HEK293 (cell line): ENCODE data around the gene PAK1.
A peak's percentile ranks its signal among the peaks of the same experiment; 100 is the strongest.
"Not testable (repeated sequence)": the region's sequence is repeated elsewhere in the genome, so short reads cannot be mapped to it uniquely, and the experiment has no call there.

ENCODE experiments used
- CTCF ChIA-PET: fragments of 350-600 bp; formaldehyde crosslinking; extraction: SDS; loops from one replicate; lab custom pipeline; 2021; ENCODE audit warnings: antibody characterized with exemption; lab: Yijun Ruan, JAX
- POLR2A ChIA-PET: fragments of 300-600 bp; formaldehyde crosslinking; extraction: SDS; loops from one replicate; lab custom pipeline; 2020; ENCODE audit warnings: antibody characterized with exemption, inconsistent platforms; lab: Yijun Ruan, JAX
- H3K27ac ChIP-seq: fragments of 200-500 bp; sonication (Bioruptor generic); 2 replicates; pipeline ENCODE4 v1.5.1; 2014; ENCODE audit warnings: low read depth, low read length, control low read depth, inconsistent platforms; ENCODE audit errors: extremely low read depth
- H3K36me3 ChIP-seq, 2 experiments: fragments of 200-500 bp in 1 of 2; sonication (Bioruptor generic) in 1 of 2; 1 replicate in 1 of 2; 2 replicates in 1 of 2; pipeline ENCODE4 v1.5.1; 2014 to 2017; ENCODE audit warnings: inconsistent platforms in 2 of 2, low read length in 2 of 2; ENCODE audit not compliant: control insufficient read depth in 2 of 2, insufficient read depth in 1 of 2
- H3K4me1 ChIP-seq: fragments of 200-500 bp; sonication (Bioruptor generic); 2 replicates; pipeline ENCODE4 v1.5.1; 2014; ENCODE audit warnings: mild to moderate bottlenecking, low read length, inconsistent platforms; ENCODE audit not compliant: control insufficient read depth, insufficient read depth
- H3K4me3 ChIP-seq: 2 replicates; pipeline ENCODE4 v1.5.1; 2011; ENCODE audit warnings: low read depth, mild to moderate bottlenecking, control low read depth, low read length, moderate library complexity
- H3K9me3 ChIP-seq: fragments of 200-500 bp; sonication (Bioruptor generic); 2 replicates; pipeline ENCODE4 v1.5.1; 2014; ENCODE audit warnings: low read depth, low read length, inconsistent platforms; ENCODE audit not compliant: control insufficient read depth, insufficient read depth
- KLF9 ChIP-seq: fragments of 450-650 bp; formaldehyde crosslinking; IDR thresholded peaks from 2 replicates; pipeline ENCODE4 v1.5.1; 2016; ENCODE audit warnings: missing biosample characterization, missing genetic modification characterization, low read depth
- MYNN ChIP-seq: fragments of 450-650 bp; formaldehyde crosslinking; IDR thresholded peaks from 2 replicates; pipeline ENCODE4 v1.5.1; 2016; ENCODE audit warnings: missing biosample characterization, missing genetic modification characterization, borderline replicate concordance
- YY1 ChIP-seq: fragments of 450-650 bp; formaldehyde crosslinking; IDR thresholded peaks from 2 replicates; pipeline ENCODE4 v1.5.1; 2018; ENCODE audit warnings: missing biosample characterization, missing genetic modification characterization
- YY2 ChIP-seq: fragments of 450-650 bp; formaldehyde crosslinking; IDR thresholded peaks from 2 replicates; pipeline ENCODE4 v1.5.1; 2016; ENCODE audit warnings: missing biosample characterization, missing genetic modification characterization
- ZIC2 ChIP-seq: fragments of 450-650 bp; formaldehyde crosslinking; IDR thresholded peaks from 2 replicates; pipeline ENCODE4 v1.5.1; 2016; ENCODE audit warnings: missing biosample characterization, missing genetic modification characterization
- ZNF146 ChIP-seq: fragments of 450-650 bp; formaldehyde crosslinking; IDR thresholded peaks from 2 replicates; pipeline ENCODE4 v1.5.1; 2016; ENCODE audit warnings: missing biosample characterization, missing genetic modification characterization
- ZNF23 ChIP-seq: fragments of 450-650 bp; formaldehyde crosslinking; IDR thresholded peaks from 2 replicates; pipeline ENCODE4 v1.5.1; 2016; ENCODE audit warnings: missing biosample characterization, missing genetic modification characterization, borderline replicate concordance
- ZNF391 ChIP-seq: fragments of 450-650 bp; formaldehyde crosslinking; IDR thresholded peaks from 2 replicates; pipeline ENCODE4 v1.5.1; 2016; ENCODE audit warnings: low read depth, missing biosample characterization, missing genetic modification characterization, borderline replicate concordance
- ZNF514 ChIP-seq: fragments of 450-650 bp; formaldehyde crosslinking; IDR thresholded peaks from 2 replicates; pipeline ENCODE4 v1.5.1; 2016; ENCODE audit warnings: missing biosample characterization, missing genetic modification characterization
- ZNF623 ChIP-seq: fragments of 450-650 bp; formaldehyde crosslinking; IDR thresholded peaks from 2 replicates; pipeline ENCODE4 v1.5.1; 2016; ENCODE audit warnings: missing biosample characterization, missing genetic modification characterization
- ZNF629 ChIP-seq: fragments of 450-650 bp; formaldehyde crosslinking; IDR thresholded peaks from 2 replicates; pipeline ENCODE4 v1.5.1; 2017; ENCODE audit warnings: missing biosample characterization, missing genetic modification characterization
- ZNF660 ChIP-seq: fragments of 450-650 bp; IDR thresholded peaks from 2 replicates; pipeline ENCODE4 v1.5.1; 2018; ENCODE audit warnings: missing biosample characterization, mild to moderate bottlenecking, missing genetic modification characterization
- ZNF664 ChIP-seq: fragments of 450-650 bp; formaldehyde crosslinking; IDR thresholded peaks from 2 replicates; pipeline ENCODE4 v1.5.1; 2016; ENCODE audit warnings: missing biosample characterization, missing genetic modification characterization
- ZNF843 ChIP-seq: fragments of 450-650 bp; formaldehyde crosslinking; IDR thresholded peaks from 2 replicates; pipeline ENCODE4 v1.5.1; 2016; ENCODE audit warnings: missing biosample characterization, missing genetic modification characterization
- ZSCAN30 ChIP-seq: fragments of 450-650 bp; IDR thresholded peaks from 2 replicates; pipeline ENCODE4 v1.5.1; 2018; ENCODE audit warnings: missing biosample characterization, mild to moderate bottlenecking, missing genetic modification characterization, moderate library complexity
- TF ChIP-seq, protein P1 (sequence below): fragments of 450-650 bp; formaldehyde crosslinking; IDR thresholded peaks from 2 replicates; pipeline ENCODE4 v1.5.1; 2016; ENCODE audit warnings: missing biosample characterization, missing genetic modification characterization
- TF ChIP-seq, protein P2 (sequence below): fragments of 450-650 bp; formaldehyde crosslinking; IDR thresholded peaks from 2 replicates; pipeline ENCODE4 v1.5.1; 2016; ENCODE audit warnings: missing biosample characterization, missing genetic modification characterization
- TF ChIP-seq, protein P3 (sequence below): fragments of 450-650 bp; formaldehyde crosslinking; IDR thresholded peaks from 2 replicates; pipeline ENCODE4 v1.5.0; 2017; ENCODE audit warnings: missing biosample characterization, missing genetic modification characterization, borderline replicate concordance
- TF ChIP-seq, protein P4 (sequence below): fragments of 450-650 bp; formaldehyde crosslinking; IDR thresholded peaks from 2 replicates; pipeline ENCODE4 v1.5.1; 2016; ENCODE audit warnings: missing biosample characterization, missing genetic modification characterization

PAK1 gene

DNA sequence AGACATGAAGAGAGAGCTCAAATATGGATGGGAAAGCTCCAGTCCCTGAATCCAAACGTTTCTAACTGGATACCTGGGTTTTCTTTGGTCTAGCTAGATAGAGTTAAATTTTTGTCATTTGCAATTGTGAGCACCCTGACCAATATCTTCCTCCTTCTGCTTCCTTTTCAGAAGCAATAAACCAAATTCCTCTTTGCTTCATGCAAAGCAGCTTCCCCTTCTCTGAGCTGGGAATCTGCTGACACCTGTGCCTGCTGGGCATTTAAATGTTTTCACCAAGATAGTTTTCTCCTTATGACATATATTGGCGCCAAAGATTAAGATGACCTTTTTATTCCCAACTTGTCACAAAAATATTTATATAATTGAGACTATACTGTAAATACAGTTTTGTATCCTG lies 27.9 kb upstream of the PAK1 start (continued):
- TF ChIP-seq ZNF391 (tag by site-specific recombination), result no peak
- TF ChIP-seq, all 188 proteins: peak for 0

DNA sequence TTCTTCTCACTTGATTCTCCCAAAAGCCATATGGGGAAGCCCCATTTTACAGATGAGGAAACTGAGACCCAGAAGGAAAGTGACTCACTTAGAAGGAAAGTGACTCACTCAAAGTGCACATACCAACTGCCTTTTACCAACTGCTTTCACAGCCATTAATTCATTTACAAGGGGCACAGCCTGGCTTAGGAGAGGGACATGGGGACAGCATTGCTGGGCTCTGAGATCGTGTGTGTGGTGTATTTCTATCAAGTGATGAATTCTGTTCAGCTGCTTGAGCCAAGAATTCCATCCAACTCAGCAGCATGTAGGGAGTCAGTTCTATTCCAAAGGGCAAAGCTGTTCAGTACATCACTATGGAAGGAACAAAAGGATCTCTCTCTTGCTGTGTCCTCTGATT lies 23.5 kb upstream of the PAK1 start:
- Histone ChIP-seq H3K36me3 (no peaks in the 10 kb centered on the region), H3K27ac (no peak overlapping the region), H3K4me3 (no peak overlapping the region), H3K9me3 (no peaks in the 10 kb centered on the region), H3K4me1 (no peaks in the 10 kb centered on the region)
- no peak for TF ChIP-seq YY1 (tag by site-specific recombination)
- TF ChIP-seq ZNF843 (tag by site-specific recombination), result no peak
- no peak for TF ChIP-seq ZNF623 (tag by site-specific recombination)
- CTCF ChIA-PET, result interaction anchor here (1.6 kb wide), 1 partner anchor 26 kb away, joined by 5 read pairs; no protein-coding TSS in a partner anchor
- POLR2A ChIA-PET, result no interaction called here

DNA sequence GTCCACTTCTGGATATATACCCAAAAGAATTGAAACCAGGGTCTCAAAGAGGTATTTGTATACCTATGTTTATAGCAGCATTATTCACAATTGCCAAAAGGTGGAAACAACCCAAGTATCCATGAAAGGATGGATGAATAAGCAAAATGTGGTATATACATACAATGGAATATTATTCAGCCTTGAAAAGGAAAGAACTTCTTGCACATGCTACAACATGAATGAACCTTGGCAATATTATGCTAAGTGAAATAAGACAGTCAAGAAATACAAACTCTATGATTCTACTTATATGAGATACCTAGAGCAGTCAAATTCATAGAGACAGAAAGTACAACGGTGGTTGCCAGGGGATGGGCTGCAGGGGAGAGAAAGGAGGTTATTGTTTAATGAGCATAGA lies 21.6 kb upstream of the PAK1 start:
- Histone ChIP-seq H3K4me3 (no peak overlapping the region), H3K4me1 (no peaks in the 10 kb centered on the region), H3K27ac (no peak overlapping the region), H3K36me3 (no peaks in the 10 kb centered on the region), H3K9me3 (no peaks in the 10 kb centered on the region)
- POLR2A ChIA-PET, result no interaction called here
- CTCF ChIA-PET, result no interaction called here
- TF ChIP-seq, protein P1, sequence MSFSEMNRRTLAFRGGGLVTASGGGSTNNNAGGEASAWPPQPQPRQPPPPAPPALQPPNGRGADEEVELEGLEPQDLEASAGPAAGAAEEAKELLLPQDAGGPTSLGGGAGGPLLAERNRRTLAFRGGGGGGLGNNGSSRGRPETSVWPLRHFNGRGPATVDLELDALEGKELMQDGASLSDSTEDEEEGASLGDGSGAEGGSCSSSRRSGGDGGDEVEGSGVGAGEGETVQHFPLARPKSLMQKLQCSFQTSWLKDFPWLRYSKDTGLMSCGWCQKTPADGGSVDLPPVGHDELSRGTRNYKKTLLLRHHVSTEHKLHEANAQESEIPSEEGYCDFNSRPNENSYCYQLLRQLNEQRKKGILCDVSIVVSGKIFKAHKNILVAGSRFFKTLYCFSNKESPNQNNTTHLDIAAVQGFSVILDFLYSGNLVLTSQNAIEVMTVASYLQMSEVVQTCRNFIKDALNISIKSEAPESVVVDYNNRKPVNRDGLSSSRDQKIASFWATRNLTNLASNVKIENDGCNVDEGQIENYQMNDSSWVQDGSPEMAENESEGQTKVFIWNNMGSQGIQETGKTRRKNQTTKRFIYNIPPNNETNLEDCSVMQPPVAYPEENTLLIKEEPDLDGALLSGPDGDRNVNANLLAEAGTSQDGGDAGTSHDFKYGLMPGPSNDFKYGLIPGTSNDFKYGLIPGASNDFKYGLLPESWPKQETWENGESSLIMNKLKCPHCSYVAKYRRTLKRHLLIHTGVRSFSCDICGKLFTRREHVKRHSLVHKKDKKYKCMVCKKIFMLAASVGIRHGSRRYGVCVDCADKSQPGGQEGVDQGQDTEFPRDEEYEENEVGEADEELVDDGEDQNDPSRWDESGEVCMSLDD, result no peak
- TF ChIP-seq ZNF23 (tag by site-specific recombination) (no peak), ZNF146 (tag by site-specific recombination) (peak; percentile 54; the same call in 1 of the 2 replicates), YY2 (tag by site-specific recombination) (no peak), ZIC2 (tag by site-specific recombination) (no peak), ZNF514 (tag by site-specific recombination) (no peak)
- TF ChIP-seq, protein P2, sequence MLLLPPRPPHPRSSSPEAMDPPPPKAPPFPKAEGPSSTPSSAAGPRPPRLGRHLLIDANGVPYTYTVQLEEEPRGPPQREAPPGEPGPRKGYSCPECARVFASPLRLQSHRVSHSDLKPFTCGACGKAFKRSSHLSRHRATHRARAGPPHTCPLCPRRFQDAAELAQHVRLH (tag by site-specific recombination), result no peak

DNA sequence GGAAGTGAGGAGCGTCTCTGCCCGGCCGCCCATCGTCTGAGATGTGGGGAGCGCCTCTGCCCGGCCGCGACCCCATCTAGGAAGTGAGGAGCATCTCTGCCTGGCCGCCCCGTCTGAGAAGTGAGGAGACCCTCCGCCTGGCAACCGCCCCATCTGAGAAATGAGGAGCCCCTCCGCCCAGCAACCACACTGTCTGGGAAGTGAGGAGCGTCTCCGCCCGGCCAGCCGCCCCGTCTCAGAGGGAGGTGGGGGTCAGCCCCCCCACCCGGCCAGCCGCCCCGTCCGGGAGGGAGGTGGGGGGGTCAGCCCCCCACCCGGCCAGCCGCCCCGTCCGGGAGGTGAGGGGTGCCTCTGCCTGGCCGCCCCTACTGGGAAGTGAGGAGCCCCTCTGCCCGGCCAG lies 16.1 kb upstream of the PAK1 start:
- H3K36me3 ChIP-seq, H3K4me1 ChIP-seq, H3K9me3 ChIP-seq, H3K4me3 ChIP-seq, POLR2A ChIA-PET, H3K27ac ChIP-seq: not testable (repeated sequence)
- CTCF ChIA-PET, result interaction anchor here (0.6 kb wide), 1 partner anchor 14 kb away, joined by 3 read pairs; no protein-coding TSS in a partner anchor

DNA sequence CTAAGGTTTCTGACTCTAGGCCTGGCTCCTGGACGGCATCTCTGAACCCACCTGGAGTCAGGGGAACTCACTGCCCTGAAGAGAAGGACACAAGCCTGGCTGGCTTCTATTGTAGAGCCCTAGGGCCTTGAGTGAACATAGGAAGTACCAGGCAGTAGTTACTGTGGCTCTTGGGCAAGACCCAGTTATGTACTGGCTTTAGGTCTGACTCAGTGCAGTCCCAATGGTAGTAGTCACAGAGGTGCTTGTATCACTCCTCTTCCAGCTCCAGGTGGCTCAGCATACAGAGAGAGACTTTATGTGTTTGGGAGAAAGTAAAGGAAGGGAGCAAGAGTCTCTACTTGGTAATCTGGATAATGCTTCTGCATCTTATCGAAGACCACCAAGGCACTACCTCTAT lies 13.9 kb upstream of the PAK1 start:
- CTCF ChIA-PET, result no interaction called here
- TF ChIP-seq ZNF664 (tag by site-specific recombination), result no peak
- no peak for TF ChIP-seq ZSCAN30 (tag by site-specific recombination)
- TF ChIP-seq, protein P3, sequence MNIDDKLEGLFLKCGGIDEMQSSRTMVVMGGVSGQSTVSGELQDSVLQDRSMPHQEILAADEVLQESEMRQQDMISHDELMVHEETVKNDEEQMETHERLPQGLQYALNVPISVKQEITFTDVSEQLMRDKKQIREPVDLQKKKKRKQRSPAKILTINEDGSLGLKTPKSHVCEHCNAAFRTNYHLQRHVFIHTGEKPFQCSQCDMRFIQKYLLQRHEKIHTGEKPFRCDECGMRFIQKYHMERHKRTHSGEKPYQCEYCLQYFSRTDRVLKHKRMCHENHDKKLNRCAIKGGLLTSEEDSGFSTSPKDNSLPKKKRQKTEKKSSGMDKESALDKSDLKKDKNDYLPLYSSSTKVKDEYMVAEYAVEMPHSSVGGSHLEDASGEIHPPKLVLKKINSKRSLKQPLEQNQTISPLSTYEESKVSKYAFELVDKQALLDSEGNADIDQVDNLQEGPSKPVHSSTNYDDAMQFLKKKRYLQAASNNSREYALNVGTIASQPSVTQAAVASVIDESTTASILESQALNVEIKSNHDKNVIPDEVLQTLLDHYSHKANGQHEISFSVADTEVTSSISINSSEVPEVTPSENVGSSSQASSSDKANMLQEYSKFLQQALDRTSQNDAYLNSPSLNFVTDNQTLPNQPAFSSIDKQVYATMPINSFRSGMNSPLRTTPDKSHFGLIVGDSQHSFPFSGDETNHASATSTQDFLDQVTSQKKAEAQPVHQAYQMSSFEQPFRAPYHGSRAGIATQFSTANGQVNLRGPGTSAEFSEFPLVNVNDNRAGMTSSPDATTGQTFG, result no peak
- TF ChIP-seq ZNF623 (tag by site-specific recombination), result no peak
- no peak for TF ChIP-seq ZNF660 (tag by site-specific recombination)
- no peak for TF ChIP-seq ZNF629
- no peak for TF ChIP-seq MYNN (tag by site-specific recombination)
- TF ChIP-seq KLF9 (tag by site-specific recombination), result no peak
- TF ChIP-seq, protein P4, sequence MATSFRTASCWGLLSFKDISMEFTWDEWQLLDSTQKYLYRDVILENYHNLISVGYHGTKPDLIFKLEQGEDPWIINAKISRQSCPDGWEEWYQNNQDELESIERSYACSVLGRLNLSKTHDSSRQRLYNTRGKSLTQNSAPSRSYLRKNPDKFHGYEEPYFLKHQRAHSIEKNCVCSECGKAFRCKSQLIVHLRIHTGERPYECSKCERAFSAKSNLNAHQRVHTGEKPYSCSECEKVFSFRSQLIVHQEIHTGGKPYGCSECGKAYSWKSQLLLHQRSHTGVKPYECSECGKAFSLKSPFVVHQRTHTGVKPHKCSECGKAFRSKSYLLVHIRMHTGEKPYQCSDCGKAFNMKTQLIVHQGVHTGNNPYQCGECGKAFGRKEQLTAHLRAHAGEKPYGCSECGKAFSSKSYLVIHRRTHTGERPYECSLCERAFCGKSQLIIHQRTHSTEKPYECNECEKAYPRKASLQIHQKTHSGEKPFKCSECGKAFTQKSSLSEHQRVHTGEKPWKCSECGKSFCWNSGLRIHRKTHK (tag by site-specific recombination), result no peak

More for the DNA sequence above, 13.9 kb upstream of the PAK1 start:
- H3K4me3 ChIP-seq, result no peak overlapping the region
- POLR2A ChIA-PET, result no interaction called here
- no peak overlapping the region for H3K27ac ChIP-seq
- H3K4me1 ChIP-seq, result no peaks in the 10 kb centered on the region
- H3K36me3 ChIP-seq, result no peaks in the 10 kb centered on the region
- no peaks in the 10 kb centered on the region for H3K9me3 ChIP-seq
